GM18907 (cell line): ENCODE data around the gene LINC01488.
A peak's percentile ranks its signal among the peaks of the same experiment; 100 is the strongest.

Experiments used
- ATAC-seq: cut with Tn5 transposase; IDR thresholded peaks from one replicate; pipeline ENCODE4 v1.9.1; 2021; ENCODE audit warnings: mild to moderate bottlenecking, moderate library complexity; ENCODE audit not compliant: unreplicated experiment

LINC01488 gene

DNA sequence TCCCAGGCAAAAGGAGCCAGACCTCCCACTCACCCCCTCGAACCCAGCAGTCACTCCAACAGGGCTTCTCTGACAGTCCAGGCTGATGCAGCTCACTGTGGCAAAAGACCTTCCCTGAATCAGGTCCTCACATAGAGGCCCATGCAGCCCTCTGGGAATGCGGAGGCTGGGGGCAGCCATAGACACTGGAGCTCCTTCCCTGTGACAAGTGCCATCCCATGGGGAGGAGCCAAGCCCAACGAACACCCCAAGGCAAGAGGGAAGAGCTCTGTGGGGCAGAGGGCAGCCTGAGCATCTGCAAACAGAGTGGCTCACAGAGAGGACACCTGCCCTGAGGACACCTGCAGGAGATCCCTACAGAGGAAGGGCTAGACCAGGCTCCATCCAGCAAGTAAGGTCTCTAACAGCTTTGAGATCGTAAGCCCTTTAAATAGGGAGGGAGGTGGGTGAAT is at the start of gene LINC01488:
Gene LINC01488, plus strand, starts transcription at position 271 of the 452 bp plus-strand sequence.
- no peak for ATAC-seq

DNA sequence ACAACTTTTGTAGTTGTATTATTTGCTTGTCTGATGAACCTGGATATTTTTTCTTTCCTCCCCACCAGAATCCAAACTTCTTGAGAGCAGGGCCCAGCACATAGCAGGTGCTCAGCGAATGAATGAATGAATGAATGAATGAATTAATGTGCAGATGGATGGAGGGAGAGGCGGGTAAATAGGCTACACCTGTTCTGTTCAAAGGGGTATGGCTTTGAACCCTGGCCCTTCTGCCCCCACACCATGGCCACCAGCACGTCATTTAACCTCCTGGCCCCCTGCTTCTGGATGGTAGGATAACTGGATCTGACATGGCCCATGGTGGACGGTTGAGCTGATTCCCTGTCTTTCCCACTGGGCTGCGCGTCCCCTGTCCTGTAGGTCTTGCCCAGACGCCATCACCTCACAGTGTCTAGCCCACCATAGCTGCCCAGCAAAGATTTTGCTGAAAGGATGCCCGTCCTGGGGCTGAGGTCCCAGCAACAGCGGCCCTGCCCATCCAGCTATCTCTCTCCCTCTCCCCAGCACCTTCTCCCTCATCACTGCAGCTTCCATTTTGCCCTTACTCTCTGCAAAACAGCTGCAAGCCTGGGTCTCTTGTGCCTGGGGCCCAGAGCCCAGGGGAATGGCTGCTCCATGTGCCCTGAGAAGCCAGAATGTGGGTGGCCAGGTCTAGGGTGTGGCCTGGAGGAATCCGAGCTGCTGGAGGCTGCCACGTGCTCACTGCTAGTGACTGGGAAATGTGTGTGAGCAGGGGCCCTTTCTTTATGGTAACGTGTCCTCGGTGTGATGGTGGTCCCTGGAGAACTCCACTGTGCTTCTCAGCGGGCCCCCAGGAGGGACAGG is 49.3 kb upstream of the LINC01488 start:
- no peak for ATAC-seq

DNA sequence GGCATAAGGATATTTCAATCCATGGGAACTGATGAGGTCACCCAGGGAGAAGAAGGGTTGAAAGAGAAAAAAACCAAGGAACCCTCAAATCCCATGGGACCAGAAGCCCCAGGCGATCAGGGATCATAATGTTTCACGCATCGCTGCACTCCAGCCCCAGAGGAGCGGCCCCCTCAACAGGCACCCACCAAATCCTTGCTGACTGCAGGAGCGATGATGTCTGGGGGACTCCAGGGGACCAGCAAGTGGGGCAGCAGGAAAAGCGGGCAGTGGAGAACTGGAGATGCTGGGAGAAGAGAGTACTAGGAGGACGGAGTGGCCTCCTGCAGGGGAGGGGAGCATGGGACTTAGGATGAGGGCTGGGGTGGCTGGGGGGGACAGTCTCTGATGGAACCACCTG is 47.7 kb upstream of the LINC01488 start:
- no peak for ATAC-seq

DNA sequence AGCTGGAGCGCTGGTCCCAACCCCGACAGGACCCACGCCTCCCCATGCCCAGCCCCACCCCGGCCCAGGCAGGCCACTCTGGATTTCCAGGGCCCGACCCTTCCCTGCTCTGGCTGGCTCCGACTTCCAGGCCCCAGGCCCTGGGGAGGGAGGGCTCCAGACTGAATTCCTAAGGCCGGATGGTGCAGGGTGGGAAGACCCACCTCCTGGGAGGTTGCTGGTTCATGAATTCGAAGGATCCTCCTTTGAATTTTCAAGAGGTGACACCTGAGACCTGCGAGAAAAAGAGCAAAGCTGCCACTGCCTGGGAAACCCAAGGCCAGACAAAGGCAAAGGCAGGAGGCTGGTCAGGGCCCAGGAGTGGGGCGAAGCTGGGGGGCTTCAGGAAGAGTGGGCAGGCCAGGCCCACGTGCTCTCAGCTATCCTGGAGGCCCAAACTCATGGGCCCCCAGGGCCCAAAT is 47.0 kb upstream of the LINC01488 start:
- ATAC-seq = no peak

DNA sequence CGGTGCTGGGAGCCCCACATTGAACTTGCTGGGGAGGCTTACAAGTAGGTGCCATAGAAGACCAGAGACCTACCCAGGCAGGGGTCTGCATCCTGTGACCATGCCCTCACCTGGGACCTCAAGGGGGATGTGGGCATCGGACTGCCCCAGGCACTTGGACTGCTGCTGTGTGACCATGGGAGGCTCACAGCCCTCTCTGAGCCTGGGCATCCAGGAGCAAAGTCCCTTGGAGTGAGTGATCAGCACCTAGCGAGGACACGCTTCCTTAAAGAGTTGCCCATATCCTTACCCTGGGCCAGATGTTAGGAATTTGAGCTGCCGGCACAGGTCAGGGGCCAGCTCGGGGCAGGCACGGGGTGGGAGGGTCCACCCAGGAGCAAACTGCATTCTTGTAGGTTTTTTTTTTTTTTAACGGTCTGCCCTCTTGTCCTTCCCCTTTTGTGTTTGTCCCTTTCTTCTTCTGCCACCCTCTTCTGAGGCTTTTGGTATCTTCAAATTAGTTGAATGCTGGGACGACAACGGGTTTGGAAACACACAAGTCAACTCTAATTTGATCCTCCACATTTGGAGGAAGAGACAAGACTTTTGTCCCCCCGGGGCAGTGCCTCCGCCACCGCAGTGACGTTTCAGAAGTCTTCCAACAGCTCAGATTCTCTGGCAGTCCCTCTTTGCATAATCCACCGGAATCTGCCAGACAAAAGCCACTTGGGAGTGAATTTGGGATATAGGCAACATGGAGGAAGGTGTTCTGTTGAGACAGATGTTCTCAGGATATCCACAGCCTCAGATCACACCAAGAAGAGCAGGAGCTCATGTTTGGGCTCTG is 46.1 kb upstream of the LINC01488 start:
- no peak for ATAC-seq

DNA sequence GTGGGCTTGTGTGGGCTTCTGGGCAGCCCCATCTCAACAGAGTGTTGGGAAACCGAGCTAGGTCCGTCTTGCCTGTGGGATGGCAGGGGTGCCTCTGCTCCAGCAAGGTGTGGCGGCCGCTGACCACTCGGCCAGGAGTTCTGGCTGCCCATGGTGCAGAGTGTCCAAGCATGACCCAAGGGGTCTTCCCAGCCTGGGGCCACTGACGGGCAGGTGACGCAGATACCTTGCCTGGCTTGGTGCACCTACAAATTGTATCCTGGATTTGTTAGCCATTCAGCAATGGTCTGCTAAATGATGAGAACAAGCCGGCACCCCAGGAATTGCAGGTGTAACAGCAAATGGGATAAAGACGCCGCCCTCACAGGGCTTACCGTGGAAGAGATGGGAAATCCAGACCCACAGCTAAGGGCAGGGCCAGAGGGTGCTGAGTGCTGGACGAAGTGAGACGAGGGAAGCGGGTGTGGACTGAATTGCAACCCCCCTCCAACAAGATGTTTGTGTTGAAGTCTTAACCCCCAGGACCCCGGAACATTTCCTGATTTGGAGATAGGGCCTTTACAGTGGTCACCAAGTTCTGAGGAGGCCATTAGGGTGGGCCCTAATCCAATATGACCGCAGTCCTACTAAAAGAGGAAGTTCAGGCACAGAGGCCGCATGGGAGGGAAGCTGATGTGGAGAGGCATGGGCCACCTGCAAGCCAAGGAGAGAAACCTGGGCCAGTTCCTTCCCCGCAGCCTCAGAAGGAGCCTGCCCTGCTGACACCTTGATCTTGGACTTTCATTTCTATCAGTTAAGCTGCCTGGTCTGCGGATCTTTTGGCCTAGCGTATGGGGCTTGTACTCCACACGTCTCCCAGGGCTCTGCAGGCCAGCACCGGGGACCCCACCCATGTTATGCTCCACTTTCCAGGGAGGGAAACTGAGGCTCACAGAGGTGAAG is 45.2 kb upstream of the LINC01488 start:
- no peak for ATAC-seq

DNA sequence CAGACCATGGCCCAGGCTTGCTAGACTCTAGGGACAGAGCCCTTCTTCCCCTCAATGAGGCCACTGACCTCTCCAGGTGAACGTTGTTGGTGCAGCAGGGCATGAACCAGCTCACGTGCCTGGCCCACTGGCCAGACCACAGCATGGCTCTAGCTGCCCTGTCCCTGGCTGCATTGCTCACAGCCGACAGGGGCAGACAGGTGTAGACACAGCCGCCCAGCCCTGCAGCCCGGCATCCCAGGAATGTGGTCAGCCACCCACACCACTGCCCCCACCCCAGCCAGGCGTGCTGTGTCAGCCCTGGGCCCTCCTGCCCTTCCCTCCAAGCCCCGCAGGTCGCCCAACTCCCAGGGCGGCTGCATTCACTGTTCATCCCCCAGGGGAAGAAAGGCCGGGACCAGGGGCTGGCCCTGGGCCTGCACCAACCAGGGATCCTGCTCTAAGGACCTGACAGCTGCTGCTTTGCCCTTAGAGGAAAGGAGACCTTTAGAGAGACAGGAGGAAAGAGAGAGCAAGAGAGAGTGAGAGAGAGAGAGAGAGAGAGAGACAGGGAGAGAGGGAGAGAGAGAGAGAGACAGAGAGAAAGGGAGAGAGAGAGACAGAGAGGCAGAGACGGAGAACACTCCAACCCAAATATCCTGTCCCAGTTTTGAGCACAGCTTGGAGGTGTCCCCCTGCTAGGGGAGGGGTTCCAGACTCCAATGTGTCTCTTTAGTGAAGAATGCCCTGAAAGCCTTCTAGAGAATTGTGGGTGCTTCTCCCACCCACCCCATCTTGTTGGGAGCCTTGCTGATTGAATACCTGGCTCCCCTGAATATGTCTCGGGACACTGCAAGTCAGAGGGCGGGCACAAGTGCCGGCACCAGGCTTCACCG is 44.2 kb upstream of the LINC01488 start:
- ATAC-seq = no peak

DNA sequence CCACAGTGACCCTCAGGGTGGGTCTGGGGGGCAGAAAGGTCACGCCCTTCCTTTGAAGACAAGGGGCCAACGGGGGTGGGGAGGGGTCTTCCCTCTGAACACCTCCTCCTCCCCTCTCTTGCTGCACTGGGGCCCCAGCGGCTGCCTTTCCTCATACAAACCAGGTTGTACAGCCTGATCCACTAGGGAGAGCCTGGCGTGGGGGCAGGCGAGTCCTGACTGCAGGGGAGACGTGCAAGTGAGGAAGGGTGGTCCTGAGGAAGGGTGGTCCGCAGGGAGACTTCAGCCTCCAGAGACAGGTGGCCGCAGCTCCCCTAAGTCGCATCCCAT is 43.6 kb upstream of the LINC01488 start:
- no peak for ATAC-seq

DNA sequence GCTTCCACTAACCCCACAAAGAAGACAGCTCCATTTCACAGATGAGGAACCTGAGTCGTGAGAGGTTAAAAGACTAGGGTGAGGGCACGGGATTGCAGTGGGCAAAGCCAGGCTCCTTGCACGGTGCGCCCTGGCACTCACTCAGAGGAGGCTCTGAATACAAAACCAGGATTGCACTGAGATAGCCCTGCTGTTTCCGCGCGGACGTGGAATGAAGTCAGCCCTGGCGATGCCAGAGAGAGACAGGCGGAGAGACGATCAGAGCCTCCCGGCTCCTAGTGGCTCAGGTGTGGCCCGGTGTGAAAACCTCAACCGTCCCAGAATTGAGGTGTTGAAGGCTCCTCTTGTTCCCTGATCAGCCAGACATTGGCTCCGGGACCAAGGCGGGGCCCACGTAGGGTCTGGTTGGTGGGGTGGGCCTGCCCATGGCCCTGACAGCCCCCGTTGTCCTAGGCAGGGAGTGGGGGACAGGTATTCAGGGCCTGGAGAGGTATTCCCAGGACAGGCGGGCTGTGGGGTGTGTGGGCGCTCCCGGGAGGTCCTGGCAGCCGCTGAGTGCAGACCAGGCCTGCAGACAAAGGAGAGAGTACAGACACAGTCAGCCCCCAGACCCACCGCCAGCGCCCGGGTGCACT is 43.1 kb upstream of the LINC01488 start:
- ATAC-seq = no peak

DNA sequence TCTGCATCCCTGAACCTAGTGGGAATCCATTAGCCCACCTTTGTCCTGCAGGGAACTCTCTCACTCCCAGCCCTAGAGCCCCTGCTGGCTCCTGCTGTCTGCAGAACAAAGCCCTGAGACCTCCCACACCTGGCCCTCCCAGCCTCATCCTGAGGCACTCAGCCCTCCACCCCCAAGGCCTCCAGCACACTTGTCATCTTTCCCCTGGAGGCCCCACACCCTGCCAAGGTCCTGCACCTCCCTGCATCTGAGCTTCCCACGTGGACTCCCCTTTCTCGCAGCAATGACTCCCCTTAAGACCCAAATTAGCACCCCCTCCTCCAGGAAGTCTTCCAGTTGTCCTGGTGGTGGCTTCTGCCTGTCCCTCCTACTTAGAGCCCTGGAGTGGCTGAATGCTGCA is 42.3 kb upstream of the LINC01488 start:
- ATAC-seq = no peak

DNA sequence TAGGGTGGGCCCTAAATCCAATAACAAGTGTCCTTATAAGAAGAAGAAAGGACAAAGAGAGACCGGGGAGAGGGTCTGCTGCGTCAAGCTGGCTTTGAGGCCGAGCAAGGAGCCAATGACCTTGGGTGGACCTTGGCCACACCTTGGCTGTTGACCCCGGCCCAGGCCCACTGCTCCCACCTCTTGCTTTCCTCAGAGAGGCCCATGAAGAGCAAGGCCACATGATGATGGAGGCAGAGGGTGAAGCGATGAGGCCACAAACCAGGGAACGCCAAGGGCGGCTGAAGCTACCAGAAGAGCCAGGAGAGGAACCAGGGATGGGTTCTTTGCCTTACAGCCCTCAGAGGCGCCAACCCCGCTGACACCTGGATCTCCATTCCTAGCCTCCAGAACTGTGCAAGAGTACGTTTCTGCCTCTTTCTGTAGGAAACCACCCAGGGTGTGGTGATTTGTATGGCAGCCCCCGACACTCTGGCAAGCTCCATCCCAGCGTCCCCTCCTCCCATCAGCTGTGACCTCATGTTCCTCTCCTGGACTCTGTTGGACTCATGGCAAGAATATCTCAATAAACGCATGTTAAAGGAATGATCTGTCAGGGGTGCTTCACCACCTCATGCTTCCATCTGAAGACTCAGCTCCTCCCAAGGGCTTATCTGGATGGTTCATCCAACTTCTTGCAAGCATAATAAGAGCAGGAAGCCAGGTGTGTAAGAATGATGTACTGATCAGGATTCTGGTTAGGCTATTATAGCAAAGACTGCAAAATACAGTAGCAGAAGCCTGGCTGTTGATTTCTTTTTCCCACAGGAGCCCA is 41.6 kb upstream of the LINC01488 start:
- ATAC-seq = no peak

DNA sequence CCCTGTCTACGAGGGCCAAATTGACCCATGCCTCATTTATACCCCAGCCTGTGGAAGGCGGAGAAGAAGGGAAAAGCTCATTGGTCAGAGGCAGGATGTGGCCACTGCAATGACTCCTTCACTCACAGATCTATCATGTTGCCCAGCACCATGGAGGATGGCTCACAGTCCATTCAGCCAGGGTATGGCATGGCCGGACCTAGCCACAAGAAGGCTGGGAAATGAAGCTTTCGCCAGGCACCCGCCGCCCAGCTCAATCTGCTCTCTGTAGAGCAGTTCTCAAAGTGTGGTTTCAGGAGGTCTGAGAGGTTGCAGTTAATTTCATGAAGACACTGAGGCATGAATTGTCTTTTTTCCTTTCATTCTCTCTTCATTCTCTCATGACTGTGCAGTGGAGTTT is 40.6 kb upstream of the LINC01488 start:
- no peak for ATAC-seq

DNA sequence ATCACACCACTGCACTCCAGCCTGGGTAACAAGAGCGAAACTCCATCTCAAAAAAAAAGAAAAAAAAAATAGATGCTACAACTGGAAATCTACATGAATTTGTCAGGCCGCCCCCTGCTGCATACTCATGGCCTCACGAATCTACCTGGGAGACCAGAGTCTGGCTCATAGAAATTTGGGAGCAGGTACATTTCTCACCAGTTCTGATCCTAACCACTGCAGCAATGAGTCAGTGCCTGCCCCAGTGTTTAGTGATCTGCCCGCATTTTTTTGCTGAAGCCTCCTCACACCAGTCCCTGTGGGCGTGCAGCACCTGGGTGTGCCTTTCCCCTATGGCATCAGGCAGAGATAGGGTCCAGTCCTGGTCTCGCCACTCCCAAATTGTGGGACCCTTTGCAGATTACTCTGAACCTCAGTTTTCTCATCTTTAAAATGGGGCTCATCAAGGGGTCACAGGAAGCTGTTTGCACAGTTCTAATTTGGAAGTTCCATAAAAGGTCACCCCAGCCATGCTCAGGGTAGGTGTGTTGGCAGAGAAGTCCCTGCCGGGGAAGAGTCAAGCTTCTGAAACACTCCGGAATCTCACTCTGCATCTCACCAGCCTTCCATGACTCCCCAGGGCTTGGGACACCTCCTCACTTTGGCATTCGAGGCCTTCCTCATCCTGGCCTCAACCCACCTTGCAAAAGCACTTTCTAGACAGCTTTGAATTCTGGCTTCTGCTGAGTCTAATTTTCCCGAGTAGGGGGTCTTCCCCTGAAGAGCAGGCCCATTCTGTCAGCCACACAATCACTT is 39.3 kb upstream of the LINC01488 start:
- no peak for ATAC-seq

DNA sequence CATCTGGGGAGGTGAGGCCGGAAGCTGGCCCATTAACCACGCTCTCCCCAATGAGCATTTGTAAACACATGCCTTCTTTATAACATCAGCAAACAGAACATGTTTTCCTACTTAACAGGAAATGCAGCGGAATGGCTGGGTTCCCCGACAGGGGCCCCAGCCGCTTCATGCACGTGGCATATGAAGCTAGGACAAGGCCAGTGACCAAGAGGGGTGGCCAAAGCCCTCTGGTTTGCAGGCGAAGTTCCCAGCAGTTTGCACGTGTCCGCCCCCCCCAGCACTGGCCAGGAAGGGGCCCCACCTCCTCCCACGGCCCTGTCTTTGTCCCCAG is 38.7 kb upstream of the LINC01488 start:
- no peak for ATAC-seq

DNA sequence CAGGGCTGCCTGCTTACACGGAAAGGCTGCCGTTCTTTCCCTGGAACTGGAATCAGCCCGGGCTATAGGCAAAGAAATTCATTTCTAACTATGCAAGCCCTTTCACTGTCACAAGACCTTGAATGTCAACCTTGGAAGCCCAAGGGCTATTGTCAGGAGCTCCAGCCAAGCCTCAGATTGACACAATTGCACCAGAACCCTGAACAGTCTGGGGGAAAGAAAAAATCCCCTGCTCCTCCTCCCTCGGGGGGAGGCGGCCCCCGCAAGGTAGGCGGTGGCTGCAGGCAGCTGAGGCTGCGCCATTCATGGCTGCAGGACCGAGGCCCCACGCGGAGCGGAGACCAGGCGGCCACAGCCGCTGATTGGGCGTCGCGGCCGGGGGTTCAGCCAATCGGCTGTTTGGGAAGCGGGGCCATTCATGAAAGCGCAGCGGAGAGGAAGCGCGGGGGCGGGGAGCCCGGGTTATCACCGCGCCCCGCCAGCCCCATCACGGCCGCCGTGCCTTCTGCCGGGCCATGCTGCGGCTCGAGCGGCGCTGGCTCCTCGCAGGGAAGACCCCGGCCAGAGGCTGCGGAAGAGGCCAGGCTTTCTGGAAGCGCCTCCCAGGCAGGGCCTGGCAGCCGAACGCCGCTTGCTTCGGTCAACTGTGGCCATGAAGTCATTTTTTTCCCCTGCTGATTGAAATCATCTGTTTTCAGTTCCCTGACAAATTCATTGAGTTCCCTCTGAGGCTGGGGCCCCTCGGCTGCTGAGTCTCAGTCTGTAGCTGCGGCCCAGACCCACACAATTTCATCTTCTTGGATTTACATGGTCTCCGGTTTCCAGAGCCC is 38.1 kb upstream of the LINC01488 start:
- peak; percentile 81 for ATAC-seq

DNA sequence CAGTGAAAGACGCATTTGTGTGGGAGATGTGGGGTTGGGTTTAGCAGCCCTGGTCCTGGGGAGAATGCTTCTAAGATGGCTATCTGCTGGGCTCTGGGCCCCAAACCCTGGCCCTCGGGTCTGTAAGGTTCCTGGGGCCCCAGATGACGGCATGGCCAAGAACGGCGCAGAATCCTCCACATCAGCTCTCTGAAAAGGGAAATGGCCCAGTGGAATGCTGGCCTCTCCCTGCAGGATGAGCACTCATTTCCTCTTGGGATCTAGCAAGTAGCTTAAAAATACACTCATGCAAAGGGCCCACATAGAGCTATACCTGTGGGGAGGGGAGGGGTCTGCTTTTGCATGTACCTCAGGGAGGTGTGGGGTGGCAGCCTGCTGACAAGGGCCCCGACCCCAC is 37.5 kb upstream of the LINC01488 start:
- no peak for ATAC-seq
